ENCODE data around the gene SLC2A6.

Gene SLC2A6

DNA sequence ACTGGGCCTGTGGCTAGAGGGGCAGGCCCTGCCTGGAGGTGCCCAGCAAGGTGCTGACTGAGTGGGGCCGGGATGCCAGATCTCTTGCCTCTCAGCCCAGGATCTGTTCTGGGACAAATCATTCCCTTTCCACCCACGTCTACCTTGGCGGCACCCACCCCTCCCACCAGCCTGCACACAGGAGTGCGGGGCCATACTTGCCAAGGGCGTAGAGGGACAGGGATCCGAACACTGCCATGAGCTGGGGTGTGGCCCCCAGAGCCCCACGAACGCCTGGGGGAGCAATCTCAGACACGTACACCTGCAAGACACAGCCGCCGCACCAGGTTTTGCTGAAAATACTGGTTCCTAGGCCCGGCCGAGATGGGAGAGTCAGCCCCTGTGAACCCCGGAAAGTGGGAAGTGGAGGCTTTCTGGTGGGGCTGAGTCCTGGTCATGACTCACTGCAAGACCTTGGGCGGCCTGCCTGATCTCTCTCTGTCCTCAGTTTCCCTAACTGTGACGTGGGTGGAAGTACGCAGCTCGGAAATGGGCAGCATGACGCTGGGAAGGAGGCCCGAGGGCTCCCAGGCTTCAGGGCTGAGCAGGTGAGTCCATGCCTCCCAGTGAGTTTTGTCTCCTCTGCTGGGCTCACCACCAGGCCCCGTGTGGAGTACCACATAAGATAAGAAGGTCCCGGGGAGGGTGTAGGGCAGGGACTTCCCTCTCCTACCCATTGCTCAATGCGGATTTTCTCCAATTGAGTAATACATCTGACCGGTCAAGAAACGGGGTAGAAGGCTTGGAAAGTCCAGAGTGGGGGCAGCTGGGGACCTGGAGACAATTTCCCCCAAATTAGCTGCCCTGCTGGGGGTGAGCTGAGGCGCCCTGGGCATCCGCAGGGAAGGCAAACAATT is 2.6 kb downstream of the SLC2A6 start:
- DNase-seq, result no peak

DNA sequence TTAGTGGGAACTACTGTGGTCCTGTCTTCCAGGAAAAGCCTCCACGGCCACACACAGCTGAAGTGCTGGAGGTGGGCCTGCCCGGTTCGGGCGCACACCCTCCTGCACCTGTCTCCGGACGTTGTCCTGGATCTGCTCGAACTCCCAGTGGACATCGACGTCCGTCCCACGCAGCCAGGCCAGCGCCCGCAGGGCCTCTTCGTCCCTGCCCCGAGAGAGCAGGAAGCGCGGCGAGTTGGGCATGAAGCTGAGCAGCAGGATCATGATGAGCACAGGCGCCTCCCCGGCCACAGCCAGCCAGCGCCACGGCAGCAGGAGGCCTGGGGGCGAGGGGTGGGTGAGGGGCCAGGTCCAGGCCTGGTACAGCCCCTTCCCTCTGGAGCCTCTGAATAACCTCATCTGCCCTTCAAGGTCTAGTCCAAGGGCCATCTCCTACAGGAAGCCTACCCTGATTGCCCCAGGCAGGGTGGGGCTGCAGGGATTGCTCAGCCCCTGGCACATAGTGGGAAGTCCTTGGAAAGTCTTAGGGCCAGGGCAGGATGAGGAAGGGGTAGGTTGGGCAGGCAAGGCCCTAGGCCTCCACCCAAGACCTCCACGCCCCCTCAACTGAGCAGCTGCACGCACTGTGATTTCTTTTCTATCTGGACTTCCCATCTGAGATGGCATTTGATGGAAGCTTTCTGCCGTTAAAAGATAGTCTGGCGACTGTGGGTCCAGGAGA is 3.4 kb downstream of the SLC2A6 start:
- no peak for DNase-seq

- no peak for DNase-seq
Observed at GRCh38 chr9:133474853-133475252, 4.0 kb downstream of the SLC2A6 start.

DNA sequence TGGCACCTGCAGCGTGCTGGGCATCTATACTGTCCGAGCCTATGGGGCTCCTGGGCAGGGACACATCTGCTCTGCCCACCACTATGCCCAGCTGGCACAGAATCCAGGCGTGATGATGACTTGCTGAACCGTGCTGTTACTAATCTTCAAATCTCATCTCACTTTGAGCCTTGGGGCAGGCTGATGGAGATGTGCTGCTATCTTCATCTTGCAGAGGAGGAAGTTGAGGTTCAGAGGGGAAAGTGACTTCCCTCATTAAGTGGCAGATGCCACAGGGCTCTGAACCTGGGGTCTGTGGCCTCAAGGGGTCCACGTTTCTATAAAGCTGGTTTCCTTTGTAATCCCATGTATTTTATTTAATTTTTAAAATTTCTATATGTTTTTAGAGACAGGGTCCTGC is 4.7 kb downstream of the SLC2A6 start:
- no peak for DNase-seq

DNA sequence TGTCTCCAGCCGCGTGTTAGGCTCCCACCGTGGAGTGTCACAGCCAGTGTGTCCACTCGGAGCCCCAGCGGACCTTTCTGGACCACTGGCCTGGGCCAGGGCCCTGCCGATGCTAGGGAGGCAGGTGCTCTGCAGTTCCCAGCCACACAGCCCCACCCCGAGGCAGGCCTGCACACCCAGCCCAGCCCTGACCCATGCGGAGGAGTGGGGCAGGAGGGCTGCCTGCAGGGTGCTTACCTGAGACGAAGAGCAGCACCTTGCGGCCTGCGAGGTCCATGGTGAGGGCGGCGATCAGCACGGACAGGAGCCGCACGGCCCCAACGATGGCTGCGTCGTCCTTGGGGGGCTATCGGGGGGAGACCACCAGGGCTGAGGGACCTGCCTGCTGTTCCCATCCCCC is 5.2 kb downstream of the SLC2A6 start:
- DNase-seq, result no peak

- no peak for DNase-seq
Observed at GRCh38 chr9:133472753-133473378, 6.0 kb downstream of the SLC2A6 start.

DNA sequence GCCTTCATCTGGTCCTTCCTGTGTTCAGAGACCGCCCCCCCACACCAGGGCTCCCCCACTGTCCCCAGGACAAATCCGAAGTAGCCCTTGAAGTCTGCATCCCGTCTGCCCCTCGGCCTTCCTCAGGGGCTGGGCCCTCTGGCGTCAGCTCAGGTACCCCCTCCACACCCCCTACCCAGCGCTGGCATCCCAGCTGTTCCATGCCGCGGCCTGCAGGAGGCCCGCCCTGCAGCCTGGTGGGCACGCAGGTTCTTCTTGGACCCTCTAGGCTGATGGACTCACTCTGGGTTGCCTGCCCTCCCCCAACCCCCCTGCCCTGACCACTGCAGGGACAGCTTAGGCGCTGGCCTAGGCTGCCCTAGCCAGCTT is 6.6 kb downstream of the SLC2A6 start:
- no peak for DNase-seq

GRCh38 chr9:133471551-133472276 is 7.2 kb downstream of the SLC2A6 start:
- DNase-seq, result no peak

DNA sequence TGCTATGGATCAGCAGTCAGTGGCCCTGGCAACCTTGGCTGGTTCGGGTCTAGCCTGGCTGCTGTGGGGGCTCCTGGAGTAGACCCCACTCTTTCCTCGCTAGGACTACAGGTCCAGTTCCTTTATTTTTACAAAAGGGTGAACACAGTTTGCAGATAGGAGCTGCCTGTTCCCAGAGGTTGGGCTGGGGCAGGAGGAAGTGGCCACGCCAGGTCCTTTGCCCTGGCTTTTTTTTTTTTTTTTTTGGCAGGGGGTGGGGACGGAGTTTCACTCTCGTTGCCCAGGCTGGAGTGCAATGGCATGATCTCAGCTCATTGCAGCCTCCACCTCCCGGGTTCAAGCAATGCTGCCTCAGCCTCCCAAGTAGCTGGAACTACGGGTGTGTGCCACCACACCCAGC is 7.9 kb downstream of the SLC2A6 start:
- no peak for DNase-seq

GRCh38 chr9:133470427-133470924 is 8.4 kb downstream of the SLC2A6 start:
- no peak for DNase-seq

DNA sequence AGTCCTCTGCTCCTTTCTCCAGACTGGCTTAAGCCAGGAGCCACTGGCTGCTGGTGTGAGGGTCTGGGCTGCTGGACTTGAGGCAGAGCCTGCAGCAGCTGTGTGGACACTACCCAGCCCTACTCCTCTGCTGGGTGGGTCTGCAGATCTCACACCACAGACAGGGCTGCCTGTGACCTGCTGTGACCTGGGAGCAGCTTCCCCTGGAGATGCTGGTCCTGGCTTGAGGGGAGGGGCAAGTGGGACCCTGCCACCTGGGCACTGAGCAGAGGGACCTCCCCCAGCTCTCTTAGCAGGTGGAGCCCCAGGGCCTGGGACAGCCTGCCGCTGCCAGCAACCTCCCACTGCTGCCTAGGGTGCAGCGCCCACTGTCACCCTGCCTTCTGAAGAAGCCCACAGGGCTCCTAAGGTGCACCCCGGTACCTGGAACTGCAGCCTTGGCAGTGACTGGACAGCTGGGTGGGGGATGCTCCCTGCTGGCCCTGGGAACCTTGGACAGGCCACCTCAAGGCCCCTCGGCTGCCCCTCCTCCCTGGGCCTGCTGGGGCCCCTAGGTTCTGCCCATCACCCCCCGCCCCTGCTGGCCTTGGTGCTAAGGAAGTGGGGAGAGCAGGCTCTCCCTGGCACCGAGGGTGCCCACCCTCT is 10.0 kb downstream of the SLC2A6 start:
- DNase-seq, result no peak

DNA sequence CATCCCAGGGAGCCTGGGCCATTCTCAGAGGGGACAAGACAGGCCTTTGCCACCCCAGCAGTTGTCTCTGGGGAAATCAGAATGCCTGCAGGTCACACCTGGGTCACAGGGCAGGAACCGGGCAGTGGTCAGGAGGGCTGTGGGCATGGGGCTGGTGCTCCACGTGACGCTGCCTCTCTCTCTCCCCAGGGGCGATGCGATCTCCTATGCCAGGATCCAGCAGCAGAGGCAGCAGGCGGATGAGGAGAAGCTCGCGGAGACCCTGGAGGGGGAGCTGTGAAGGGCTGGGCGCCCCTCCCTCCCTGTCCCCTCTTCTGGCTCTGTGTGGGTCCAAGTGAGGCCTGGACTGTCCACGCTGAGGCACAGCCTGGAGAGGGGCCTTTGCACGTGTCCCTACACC is 10.5 kb downstream of the SLC2A6 start:
- no peak for DNase-seq

DNA sequence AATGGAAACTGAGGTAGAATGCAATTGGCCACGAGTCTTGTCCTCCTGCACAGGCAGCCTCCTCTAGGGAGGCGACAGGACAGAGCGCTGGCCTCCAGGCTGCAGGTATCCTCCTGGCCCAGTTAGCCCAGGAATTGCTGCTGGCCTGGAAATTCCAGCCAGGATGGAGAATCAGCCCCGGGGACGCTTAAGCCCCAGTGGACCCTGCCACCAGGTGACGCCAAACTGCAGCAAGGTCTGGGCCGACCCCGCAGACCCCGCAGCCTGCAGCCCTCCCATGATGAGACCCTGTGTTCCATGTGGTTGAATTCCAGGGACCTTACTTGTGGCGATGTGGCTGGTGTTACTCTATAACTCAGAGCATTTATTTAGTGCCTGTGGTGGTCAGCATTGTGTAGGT is 11.8 kb downstream of the SLC2A6 start:
- no peak for DNase-seq

GRCh38 chr9:133465984-133466383 is 12.9 kb downstream of the SLC2A6 start:
- DNase-seq, result no peak

DNA sequence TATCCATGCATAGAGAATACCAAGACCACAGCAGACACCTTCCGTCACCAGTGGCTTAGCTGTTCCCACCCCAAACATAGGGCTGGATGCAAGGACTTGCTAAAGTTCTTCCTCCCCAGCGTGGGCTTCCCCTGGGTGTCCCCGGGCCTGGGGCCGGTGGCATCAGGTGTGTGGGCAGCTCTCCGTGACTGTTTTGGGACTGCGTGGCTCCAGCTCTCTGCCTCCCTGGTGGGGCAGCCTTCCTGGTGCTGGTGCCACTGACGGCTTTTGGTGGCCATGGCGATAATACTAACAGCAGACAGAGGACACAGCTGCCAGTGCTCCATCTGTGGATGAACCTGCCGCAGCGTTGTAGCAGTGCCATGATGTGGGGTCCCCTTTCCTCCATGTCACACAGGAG is 14.3 kb downstream of the SLC2A6 start:
- no peak for DNase-seq

DNA sequence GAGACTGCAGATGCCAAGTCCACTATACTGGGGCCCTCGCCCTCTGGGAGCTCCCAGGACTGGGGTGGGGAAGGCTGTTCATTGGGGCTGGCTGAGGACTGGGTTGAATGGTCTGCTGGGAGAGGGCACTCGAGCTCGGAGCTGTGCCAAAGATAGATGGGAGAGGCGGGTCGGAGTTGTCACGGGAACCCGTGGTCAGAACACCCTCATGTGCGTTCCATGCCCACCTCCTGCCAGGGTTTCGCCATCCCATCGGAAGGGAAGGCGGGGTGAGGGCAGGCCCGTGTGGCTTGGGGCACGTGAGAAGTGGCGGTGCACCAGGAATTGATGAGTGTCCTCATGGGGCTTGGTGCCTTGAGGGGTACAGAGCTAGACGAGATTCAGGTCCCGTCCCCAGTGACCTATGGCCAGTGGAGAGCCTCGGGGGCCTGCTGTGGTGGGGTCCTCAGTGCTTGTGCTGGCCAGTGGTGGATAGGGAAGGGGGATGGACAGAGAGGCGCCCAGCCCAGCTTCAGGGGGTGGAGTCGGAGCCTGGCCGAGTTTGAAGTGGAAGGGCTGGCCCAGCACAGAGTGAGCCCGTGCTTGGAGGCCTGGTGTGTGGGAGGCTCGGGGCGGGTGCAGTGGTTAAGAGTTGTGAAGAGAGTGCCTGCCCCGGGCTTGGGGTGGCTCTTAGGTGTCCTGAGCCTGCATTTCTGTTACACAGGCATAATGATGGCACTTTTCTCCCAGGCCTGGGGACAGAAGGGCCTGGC is 14.9 kb downstream of the SLC2A6 start:
- no peak for DNase-seq

- DNase-seq, result no peak
Observed at GRCh38 chr9:133463234-133463863, 15.6 kb downstream of the SLC2A6 start.

DNA sequence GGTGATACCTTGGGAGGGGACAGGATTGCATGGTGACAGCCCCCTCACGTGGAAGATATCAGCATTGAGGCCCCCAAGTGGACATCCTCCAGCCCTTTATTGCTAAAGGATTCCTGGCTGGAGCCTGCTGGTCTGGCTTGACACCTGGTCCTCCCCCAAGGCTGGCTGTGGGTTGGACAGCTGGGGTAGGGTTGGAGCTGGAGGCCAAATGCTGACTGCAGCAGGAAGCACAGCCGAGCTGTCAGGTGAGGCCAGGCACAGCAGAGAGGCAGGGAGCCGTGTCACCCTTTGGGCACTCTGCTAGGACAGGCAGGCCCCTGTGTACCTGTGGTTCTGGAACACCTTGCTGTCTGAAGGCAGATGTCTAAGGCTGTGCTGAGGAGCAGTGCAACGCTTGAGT is 16.9 kb downstream of the SLC2A6 start:
- peak in 1 of 2 experiments; percentile 31 for DNase-seq

DNA sequence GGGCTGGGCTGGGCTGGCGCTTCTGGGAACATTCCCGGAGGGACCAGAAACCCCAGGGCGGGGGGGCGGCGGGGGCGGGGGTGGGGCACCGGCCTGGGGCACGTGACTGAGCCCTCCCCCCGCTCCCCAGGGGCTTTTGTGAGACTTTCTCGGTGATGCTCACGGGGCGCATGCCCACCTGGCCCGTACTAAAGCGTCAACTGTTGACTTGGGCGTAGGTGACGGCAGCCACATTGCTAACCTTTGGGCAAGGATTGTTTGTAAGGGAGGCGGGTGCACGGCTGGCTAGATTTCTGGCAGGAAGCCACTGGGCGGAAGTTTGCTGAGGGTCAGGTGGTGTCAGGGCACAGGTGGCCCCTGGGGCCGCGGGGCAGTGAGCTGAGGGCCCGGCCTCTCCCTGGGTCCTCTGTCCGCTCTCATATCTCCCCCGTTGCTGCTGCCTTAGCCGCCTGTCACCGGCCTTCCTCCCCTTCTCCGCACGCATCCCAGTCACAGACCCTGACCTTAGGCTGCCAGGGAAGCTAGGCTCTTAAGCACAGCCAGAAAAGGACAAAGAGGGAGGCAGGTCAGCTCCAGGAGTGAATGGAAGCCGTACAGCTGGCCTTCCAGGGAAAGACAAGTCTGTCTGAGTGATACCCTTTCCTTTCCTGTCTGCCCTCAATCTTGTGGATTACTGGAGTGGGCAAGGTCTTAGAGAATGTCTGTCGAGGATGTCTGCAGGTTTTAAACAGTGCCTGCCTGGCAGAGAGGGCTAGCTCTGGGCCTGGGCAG is 18.3 kb downstream of the SLC2A6 start:
- peak; percentile 60 to 77 for DNase-seq
